ENCODE data around the gene APOBEC3B. TPM values are rescaled to one million over a fixed set of nuclear protein-coding genes. Genes with fewer than 3 reads are reported as not detected.
"Not testable (repeated sequence)": the region's sequence is repeated elsewhere in the genome, so short reads cannot be mapped to it uniquely, and the experiment has no call there.

The APOBEC3B gene
- total RNA-seq, 1 donor from 2014 or later: not detected

DNA sequence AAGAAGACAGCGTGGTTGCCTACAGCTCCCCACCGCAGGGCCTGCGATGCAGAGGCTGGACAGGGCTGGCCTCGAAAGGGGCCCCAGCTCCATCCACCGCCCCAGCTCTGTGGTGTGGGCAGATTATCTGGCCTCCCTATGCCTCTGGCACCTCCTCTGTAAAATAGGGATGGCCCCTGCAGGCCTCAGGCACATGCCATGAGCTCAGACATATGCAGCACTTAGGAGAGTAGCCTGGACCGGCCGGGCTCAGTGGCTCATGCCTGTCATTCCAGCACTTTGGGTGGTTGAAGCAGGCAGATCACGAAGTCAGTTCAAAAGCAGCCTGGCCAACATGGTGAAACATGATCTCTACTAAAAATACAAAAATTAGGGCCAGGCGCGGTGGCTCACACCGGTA is 46.1 kb downstream of the APOBEC3B start:
- TF ChIP-seq, protein P1, sequence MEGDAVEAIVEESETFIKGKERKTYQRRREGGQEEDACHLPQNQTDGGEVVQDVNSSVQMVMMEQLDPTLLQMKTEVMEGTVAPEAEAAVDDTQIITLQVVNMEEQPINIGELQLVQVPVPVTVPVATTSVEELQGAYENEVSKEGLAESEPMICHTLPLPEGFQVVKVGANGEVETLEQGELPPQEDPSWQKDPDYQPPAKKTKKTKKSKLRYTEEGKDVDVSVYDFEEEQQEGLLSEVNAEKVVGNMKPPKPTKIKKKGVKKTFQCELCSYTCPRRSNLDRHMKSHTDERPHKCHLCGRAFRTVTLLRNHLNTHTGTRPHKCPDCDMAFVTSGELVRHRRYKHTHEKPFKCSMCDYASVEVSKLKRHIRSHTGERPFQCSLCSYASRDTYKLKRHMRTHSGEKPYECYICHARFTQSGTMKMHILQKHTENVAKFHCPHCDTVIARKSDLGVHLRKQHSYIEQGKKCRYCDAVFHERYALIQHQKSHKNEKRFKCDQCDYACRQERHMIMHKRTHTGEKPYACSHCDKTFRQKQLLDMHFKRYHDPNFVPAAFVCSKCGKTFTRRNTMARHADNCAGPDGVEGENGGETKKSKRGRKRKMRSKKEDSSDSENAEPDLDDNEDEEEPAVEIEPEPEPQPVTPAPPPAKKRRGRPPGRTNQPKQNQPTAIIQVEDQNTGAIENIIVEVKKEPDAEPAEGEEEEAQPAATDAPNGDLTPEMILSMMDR (IDR thresholded peaks at IDR 0.05; ENCODE audit: partially characterized antibody, unreplicated experiment): no peak
- Mint-ChIP-seq H3K9me3 (ENCODE audit: unreplicated experiment) (peaks cover 4% of the 10 kb centered on the region), H3K27me3 (ENCODE audit: unreplicated experiment) (no peaks in the 10 kb centered on the region), H3K36me3 (ENCODE audit: unreplicated experiment) (no peaks in the 10 kb centered on the region), H3K4me3 (ENCODE audit: unreplicated experiment) (no peak overlapping the region), H3K27ac (ENCODE audit: unreplicated experiment) (no peak overlapping the region), H3K4me1 (ENCODE audit: low read depth, unreplicated experiment) (no peaks in the 10 kb centered on the region)
- DNase-seq: no peak

- peaks cover 4% of the 10 kb centered on the region for H3K9me3 Mint-ChIP-seq (ENCODE audit: unreplicated experiment)
- no peaks in the 10 kb centered on the region for H3K4me1 Mint-ChIP-seq (ENCODE audit: low read depth, unreplicated experiment)
- H3K27me3 Mint-ChIP-seq (ENCODE audit: unreplicated experiment): no peaks in the 10 kb centered on the region
- no peaks in the 10 kb centered on the region for H3K36me3 Mint-ChIP-seq (ENCODE audit: unreplicated experiment)
- TF ChIP-seq, protein P1 (IDR thresholded peaks at IDR 0.05; ENCODE audit: partially characterized antibody, unreplicated experiment): no peak
- no peak for DNase-seq
- H3K27ac Mint-ChIP-seq (ENCODE audit: unreplicated experiment): no peak overlapping the region
- H3K4me3 Mint-ChIP-seq (ENCODE audit: unreplicated experiment): no peak overlapping the region
Observed at GRCh38 chr22:39029227-39029626, 47.1 kb downstream of the APOBEC3B start.

DNA sequence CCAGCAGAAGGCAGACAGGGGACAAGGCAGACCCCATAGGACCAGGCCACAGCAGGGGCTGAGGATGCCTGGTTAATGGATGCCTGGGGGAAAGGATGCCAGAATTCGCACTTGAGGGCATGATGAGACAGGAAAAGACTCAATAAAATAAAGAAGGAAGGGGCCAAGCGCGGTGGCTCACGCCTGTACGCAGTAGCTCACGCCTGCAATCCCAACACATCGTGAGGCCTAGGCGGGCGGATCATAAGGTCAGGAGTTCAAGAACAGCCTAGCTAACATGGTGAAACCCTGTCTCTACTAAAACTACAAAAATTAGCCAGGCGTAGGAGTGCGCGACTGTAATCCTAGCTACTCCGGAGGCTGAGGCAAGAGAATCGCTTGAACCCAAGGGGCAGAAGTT is 48.6 kb downstream of the APOBEC3B start:
- Mint-ChIP-seq H3K27me3 (ENCODE audit: unreplicated experiment) (no peaks in the 10 kb centered on the region), H3K9me3 (ENCODE audit: unreplicated experiment) (peaks cover 2% of the 10 kb centered on the region), H3K36me3 (ENCODE audit: unreplicated experiment) (no peaks in the 10 kb centered on the region), H3K4me1 (ENCODE audit: low read depth, unreplicated experiment) (no peaks in the 10 kb centered on the region), H3K27ac (ENCODE audit: unreplicated experiment) (no peak overlapping the region), H3K4me3 (ENCODE audit: unreplicated experiment) (no peak overlapping the region)
- TF ChIP-seq, protein P1 (IDR thresholded peaks at IDR 0.05; ENCODE audit: partially characterized antibody, unreplicated experiment): no peak
- no peak for DNase-seq

DNA sequence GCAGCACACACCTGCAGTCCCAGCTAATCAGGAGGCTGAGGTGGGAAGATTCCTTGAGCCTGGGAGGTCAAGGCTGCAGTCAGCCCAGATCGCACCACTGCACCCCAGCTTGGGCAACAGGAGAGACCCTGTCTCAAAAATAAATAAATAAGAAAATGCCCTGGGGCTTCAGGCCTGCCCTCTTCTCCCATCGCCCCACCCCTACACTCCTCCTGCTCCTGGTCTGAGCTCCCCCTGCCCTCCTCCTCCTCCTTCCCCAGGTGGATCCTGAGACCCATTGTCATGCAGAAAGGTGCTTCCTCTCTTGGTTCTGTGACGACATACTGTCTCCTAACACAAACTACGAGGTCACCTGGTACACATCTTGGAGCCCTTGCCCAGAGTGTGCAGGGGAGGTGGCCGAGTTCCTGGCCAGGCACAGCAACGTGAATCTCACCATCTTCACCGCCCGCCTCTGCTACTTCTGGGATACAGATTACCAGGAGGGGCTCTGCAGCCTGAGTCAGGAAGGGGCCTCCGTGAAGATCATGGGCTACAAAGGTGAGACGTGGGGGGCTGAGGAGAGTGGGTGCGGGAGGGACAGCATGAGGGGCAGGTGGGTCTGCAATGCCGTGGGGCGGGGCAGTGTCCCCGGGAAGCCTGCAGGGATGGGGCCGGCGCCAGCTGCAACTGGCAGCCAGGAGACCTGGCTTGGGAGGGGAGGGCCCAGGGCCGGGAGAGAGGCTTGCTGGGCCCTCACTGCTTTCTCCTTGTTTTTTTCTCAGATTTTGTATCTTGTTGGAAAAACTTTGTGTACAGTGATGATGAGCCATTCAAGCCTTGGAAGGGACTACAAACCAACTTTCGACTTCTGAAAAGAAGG is 49.5 kb downstream of the APOBEC3B start:
- H3K4me3 Mint-ChIP-seq (ENCODE audit: unreplicated experiment); H3K27ac Mint-ChIP-seq (ENCODE audit: unreplicated experiment); H3K36me3 Mint-ChIP-seq (ENCODE audit: unreplicated experiment); H3K9me3 Mint-ChIP-seq (ENCODE audit: unreplicated experiment); H3K27me3 Mint-ChIP-seq (ENCODE audit: unreplicated experiment); H3K4me1 Mint-ChIP-seq (ENCODE audit: low read depth, unreplicated experiment); DNase-seq: not testable (repeated sequence)

DNA sequence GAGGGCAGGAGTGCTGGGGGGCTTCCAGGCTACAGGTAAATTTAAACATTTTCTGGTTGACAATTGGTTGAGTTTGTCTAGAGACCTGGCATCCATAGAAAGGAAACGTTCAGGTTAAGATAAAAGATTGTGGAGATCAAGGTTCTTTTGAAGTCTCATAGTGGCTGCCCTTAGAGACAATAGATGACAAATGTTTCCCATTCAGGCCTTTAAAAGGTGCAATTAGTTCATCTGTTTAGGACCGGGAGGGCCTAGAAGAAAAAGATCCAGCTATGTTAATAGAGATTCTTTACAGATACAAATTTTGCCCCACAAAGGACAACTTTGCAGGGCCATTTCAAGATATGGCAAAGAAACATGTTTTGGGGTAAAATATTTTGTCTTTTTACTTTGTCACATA is 54.9 kb downstream of the APOBEC3B start:
- H3K27ac Mint-ChIP-seq (ENCODE audit: unreplicated experiment); H3K4me3 Mint-ChIP-seq (ENCODE audit: unreplicated experiment); H3K4me1 Mint-ChIP-seq (ENCODE audit: low read depth, unreplicated experiment); H3K27me3 Mint-ChIP-seq (ENCODE audit: unreplicated experiment); H3K9me3 Mint-ChIP-seq (ENCODE audit: unreplicated experiment); DNase-seq; H3K36me3 Mint-ChIP-seq (ENCODE audit: unreplicated experiment): not testable (repeated sequence)

All from glutamatergic neuron (in vitro differentiated cells).